ENCODE measurements around the gene UBL5. TPM values are rescaled to one million over a fixed set of nuclear protein-coding genes. Genes with fewer than 3 reads are reported as not detected.

UBL5 gene
- total and polyA plus RNA-seq, 10 of the 15 experiments (the other 5 are each of a cell fraction or from before 2014, with no cell fraction given): 297 to 897 (median 711) TPM

- TF ChIP-seq PKNOX1 (IDR thresholded peaks at IDR 0.05) (peak; percentile 95), ZZZ3 (IDR thresholded peaks at IDR 0.05; ENCODE audit: control insufficient read depth, insufficient read length, low read depth) (no peak), ASH2L (IDR thresholded peaks at IDR 0.05; ENCODE audit: borderline replicate concordance, low read depth) (no peak), BRCA1 (IDR thresholded peaks at IDR 0.05; ENCODE audit: low read depth, low read length) (no peak), BCLAF1 (IDR thresholded peaks at IDR 0.05) (no peak), ZSCAN29 (IDR thresholded peaks at IDR 0.05) (no peak), MYC (IDR thresholded peaks at IDR 0.05; ENCODE audit: insufficient read depth, insufficient read length, insufficient replicate concordance, low read length, severe bottlenecking) (no peak), MTA3 (IDR thresholded peaks at IDR 0.05; ENCODE audit: borderline replicate concordance, low read length) (no peak), RFX5 (IDR thresholded peaks at IDR 0.05; ENCODE audit: low read depth, low read length) (peak; percentile 89), KDM1A (IDR thresholded peaks at IDR 0.05; ENCODE audit: borderline replicate concordance) (no peak; the same call in 1 of the 2 replicates), SRF (IDR thresholded peaks at IDR 0.05; ENCODE audit: low read depth in 2 of 2, low read length in 2 of 2) (no peak), E4F1 (IDR thresholded peaks at IDR 0.05; ENCODE audit: borderline replicate concordance, partially characterized antibody) (peak; percentile 60), TCF12 (IDR thresholded peaks at IDR 0.05; ENCODE audit: low read depth, low read length) (no peak), YY1 (IDR thresholded peaks at IDR 0.05; ENCODE audit: low read depth, low read length) (peak; percentile 95), ZNF207 (IDR thresholded peaks at IDR 0.05; ENCODE audit: borderline replicate concordance) (peak; percentile 72), BHLHE40 (IDR thresholded peaks at IDR 0.05; ENCODE audit: borderline replicate concordance in 1 of 2, low read depth in 2 of 2, low read length in 1 of 2) (peak in 1 of 2 experiments; percentile 48; a peak in 2 of 4 replicates), ZBTB40 (IDR thresholded peaks at IDR 0.05; ENCODE audit: borderline replicate concordance) (peak; percentile 86)
Observed at GRCh38 chr19:9834726-9835506, 7.2 kb downstream of the UBL5 start, which contains the start of gene PIN1 (continued).

Measured in GM12878 (cell line).